Lower leg skin (tissue), 3 donors: Measurements from ENCODE around the gene CFAP20DC.

ENCODE experiments used
- POLR2A ChIP-seq, 2 donors: fragments of 450-650 bp; IDR thresholded peaks; one replicate each; pipeline ENCODE4 v1.6.1; 2016 to 2017; ENCODE audit warnings: antibody characterized with exemption in 2 of 2, mild to moderate bottlenecking in 1 of 2, moderate library complexity in 1 of 2
- TF ChIP-seq, protein P1 (sequence below), 3 donors: fragments of 450-650 bp; IDR thresholded peaks; one replicate each; pipeline ENCODE4 v1.5.1; 2016; ENCODE audit warnings: antibody characterized with exemption in 3 of 3, mild to moderate bottlenecking in 3 of 3, moderate library complexity in 2 of 3

GRCh38 chr3:58794750-58795149 lies 255.1 kb downstream of the CFAP20DC start:
- TF ChIP-seq, protein P1, sequence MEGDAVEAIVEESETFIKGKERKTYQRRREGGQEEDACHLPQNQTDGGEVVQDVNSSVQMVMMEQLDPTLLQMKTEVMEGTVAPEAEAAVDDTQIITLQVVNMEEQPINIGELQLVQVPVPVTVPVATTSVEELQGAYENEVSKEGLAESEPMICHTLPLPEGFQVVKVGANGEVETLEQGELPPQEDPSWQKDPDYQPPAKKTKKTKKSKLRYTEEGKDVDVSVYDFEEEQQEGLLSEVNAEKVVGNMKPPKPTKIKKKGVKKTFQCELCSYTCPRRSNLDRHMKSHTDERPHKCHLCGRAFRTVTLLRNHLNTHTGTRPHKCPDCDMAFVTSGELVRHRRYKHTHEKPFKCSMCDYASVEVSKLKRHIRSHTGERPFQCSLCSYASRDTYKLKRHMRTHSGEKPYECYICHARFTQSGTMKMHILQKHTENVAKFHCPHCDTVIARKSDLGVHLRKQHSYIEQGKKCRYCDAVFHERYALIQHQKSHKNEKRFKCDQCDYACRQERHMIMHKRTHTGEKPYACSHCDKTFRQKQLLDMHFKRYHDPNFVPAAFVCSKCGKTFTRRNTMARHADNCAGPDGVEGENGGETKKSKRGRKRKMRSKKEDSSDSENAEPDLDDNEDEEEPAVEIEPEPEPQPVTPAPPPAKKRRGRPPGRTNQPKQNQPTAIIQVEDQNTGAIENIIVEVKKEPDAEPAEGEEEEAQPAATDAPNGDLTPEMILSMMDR (IDR thresholded peaks at IDR 0.05), result no peak
- TF ChIP-seq POLR2A (IDR thresholded peaks at IDR 0.05), result no peak
